KMS-11 (cell line): Measurements from ENCODE around the gene MCOLN1.

Source experiments
- H2AFZ ChIP-seq: fragments of 200-600 bp; sonication (generic); 2 replicates; pipeline ENCODE4 v1.6.1; 2016; ENCODE audit warnings: antibody characterized with exemption, mixed run types, low read depth
- H3K27ac ChIP-seq: fragments of 200-600 bp; sonication (generic); 2 replicates; pipeline ENCODE4 v1.6.1; 2016; ENCODE audit warnings: mild to moderate bottlenecking, mixed run types
- H3K27me3 ChIP-seq: fragments of 200-600 bp; sonication (generic); 2 replicates; pipeline ENCODE4 v1.6.1; 2017; ENCODE audit warnings: mild to moderate bottlenecking, low read depth, mixed run types, moderate library complexity; ENCODE audit not compliant: insufficient read depth
- H3K36me3 ChIP-seq: fragments of 200-600 bp; sonication (generic); 2 replicates; pipeline ENCODE4 v1.6.1; 2017; ENCODE audit warnings: mild to moderate bottlenecking, mixed run types; ENCODE audit not compliant: insufficient read depth
- H3K4me1 ChIP-seq: fragments of 200-600 bp; sonication (generic); 2 replicates; pipeline ENCODE4 v1.6.1; 2016; ENCODE audit warnings: mild to moderate bottlenecking, low read depth, mixed run types; ENCODE audit not compliant: poor library complexity, severe bottlenecking
- H3K4me2 ChIP-seq: fragments of 200-600 bp; sonication (generic); 2 replicates; pipeline ENCODE4 v1.7.0; 2016; ENCODE audit warnings: mild to moderate bottlenecking, mixed run types
- H3K4me3 ChIP-seq: fragments of 200-600 bp; sonication (generic); IDR thresholded peaks from 2 replicates; pipeline ENCODE4 v1.6.1; 2017; ENCODE audit warnings: low read depth, low read length, mixed read lengths; ENCODE audit not compliant: insufficient read depth
- H3K79me2 ChIP-seq: fragments of 200-600 bp; sonication (generic); 2 replicates; pipeline ENCODE4 v1.6.1; 2016; ENCODE audit warnings: low read depth, mixed run types; ENCODE audit not compliant: insufficient read depth
- H3K9ac ChIP-seq: fragments of 200-600 bp; sonication (generic); 2 replicates; pipeline ENCODE4 v1.6.1; 2016; ENCODE audit warnings: mild to moderate bottlenecking, mixed run types
- H4K20me1 ChIP-seq: fragments of 200-600 bp; sonication (generic); 2 replicates; pipeline ENCODE4 v1.6.1; 2016; ENCODE audit warnings: mild to moderate bottlenecking, mixed run types; ENCODE audit not compliant: insufficient read depth
- TF ChIP-seq, protein P1 (sequence below): fragments of 200-600 bp; sonication (generic); conservative IDR thresholded peaks from 2 replicates; pipeline ENCODE4 v1.6.1; 2017; ENCODE audit warnings: low read depth, mild to moderate bottlenecking, antibody characterized with exemption, low read length, moderate library complexity, mixed read lengths

Gene MCOLN1

DNA sequence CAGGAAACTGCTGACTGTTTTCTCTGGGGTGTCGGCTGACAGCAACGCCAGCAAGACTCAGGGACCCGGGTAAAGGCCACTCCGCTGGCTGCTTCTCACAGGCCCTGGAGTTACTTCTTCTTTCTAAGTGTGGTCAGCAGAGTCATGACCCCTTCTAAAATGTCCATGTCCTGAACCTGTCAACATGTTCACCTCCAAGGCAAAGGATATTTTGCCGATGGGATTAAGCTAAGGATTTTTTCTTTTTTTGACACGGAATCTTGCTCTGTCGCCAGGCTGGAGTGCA lies 41.5 kb upstream of the MCOLN1 start:
- Histone ChIP-seq H3K4me3 (no peak overlapping the region), H3K4me2 (no peak overlapping the region), H4K20me1 (no peaks in the 10 kb centered on the region), H3K4me1 (no peaks in the 10 kb centered on the region), H3K9ac (no peak overlapping the region), H3K27me3 (peaks cover 10% of the 10 kb centered on the region; the same call in 1 of the 2 replicates), H3K27ac (no peak overlapping the region), H3K36me3 (no peaks in the 10 kb centered on the region), H2AFZ (no peak overlapping the region), H3K79me2 (no peaks in the 10 kb centered on the region)
- TF ChIP-seq, protein P1, sequence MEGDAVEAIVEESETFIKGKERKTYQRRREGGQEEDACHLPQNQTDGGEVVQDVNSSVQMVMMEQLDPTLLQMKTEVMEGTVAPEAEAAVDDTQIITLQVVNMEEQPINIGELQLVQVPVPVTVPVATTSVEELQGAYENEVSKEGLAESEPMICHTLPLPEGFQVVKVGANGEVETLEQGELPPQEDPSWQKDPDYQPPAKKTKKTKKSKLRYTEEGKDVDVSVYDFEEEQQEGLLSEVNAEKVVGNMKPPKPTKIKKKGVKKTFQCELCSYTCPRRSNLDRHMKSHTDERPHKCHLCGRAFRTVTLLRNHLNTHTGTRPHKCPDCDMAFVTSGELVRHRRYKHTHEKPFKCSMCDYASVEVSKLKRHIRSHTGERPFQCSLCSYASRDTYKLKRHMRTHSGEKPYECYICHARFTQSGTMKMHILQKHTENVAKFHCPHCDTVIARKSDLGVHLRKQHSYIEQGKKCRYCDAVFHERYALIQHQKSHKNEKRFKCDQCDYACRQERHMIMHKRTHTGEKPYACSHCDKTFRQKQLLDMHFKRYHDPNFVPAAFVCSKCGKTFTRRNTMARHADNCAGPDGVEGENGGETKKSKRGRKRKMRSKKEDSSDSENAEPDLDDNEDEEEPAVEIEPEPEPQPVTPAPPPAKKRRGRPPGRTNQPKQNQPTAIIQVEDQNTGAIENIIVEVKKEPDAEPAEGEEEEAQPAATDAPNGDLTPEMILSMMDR: no peak

DNA sequence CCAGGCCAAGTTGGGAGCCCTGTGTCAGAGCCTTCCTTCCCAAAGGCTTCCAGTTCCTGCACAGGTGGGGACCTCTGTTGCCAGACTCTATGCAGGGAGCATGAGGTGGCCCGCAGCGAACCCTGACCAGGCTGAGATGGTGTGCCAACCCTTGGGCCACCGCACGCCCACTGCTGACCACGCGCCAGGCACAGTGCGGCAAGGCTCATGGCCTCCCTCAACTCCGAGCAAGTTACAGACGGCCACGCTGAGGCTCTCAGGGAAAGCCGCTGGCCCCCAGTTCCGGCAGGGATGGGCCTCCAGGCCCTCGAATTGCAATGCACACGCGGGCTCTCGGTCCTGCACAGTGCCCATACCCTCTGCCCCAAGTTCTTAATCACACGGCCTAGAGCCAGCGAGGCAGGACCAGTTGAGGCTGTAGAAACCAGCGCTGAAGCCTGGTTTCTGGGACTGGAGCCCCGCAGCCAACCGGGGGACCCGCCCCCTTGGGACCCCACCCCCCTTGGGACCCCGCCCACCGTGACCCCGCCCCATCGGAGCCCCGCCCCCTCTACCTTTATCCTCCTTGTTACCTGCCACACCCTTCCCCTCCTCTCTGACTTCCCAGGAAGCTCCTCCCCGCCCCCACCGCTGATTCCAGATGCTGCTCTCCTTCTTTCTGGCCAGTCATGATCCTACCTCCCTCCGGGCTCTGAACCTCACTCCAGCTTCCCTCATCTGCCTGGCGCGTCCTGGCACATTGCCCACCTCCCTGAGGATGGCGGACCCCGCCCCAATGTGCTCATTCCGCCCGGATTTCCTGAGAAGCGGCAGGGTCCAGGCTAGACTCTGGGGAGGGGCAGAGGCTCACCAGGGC lies 39.6 kb upstream of the MCOLN1 start:
- H3K27me3 ChIP-seq: peaks cover 16% of the 10 kb centered on the region; the same call in 1 of the 2 replicates
- no peak overlapping the region for H3K4me2 ChIP-seq
- TF ChIP-seq, protein P1: no peak
- H3K79me2 ChIP-seq: no peaks in the 10 kb centered on the region
- no peak overlapping the region for H3K27ac ChIP-seq
- no peaks in the 10 kb centered on the region for H3K36me3 ChIP-seq
- no peaks in the 10 kb centered on the region for H4K20me1 ChIP-seq
- no peak overlapping the region for H3K9ac ChIP-seq
- H3K4me3 ChIP-seq: no peak overlapping the region
- H2AFZ ChIP-seq: no peak overlapping the region
- no peaks in the 10 kb centered on the region for H3K4me1 ChIP-seq

DNA sequence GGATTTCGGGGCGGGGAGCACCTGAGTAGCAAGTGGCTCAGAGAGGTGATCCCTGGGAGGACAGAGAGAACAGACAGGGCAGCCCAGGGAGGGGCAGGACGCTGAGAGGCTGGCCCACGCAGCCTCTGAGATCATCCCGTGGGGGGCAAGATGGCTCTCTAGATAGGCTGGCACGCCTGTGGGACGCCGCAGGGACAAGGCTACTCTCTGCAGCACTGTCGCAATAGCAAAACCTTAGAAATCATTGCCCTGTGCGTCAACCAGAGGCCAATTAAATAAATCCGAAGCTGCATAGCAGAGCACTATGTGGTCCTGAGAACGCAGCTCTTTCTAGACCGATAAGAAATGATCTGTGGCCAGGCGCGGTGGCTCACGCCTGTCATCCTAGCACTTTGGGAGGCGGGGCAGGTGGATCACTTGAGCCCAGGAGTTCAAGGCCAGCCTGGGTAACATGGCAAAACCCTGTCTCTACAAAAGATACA lies 38.7 kb upstream of the MCOLN1 start:
- H4K20me1 ChIP-seq: no peaks in the 10 kb centered on the region
- H3K36me3 ChIP-seq: no peaks in the 10 kb centered on the region
- H3K27me3 ChIP-seq: peaks cover 16% of the 10 kb centered on the region; the same call in 1 of the 2 replicates
- no peak overlapping the region for H3K9ac ChIP-seq
- H3K27ac ChIP-seq: no peak overlapping the region
- H3K79me2 ChIP-seq: no peaks in the 10 kb centered on the region
- H3K4me1 ChIP-seq: no peaks in the 10 kb centered on the region
- no peak overlapping the region for H3K4me3 ChIP-seq
- H3K4me2 ChIP-seq: no peak overlapping the region
- TF ChIP-seq, protein P1: no peak
- H2AFZ ChIP-seq: no peak overlapping the region

DNA sequence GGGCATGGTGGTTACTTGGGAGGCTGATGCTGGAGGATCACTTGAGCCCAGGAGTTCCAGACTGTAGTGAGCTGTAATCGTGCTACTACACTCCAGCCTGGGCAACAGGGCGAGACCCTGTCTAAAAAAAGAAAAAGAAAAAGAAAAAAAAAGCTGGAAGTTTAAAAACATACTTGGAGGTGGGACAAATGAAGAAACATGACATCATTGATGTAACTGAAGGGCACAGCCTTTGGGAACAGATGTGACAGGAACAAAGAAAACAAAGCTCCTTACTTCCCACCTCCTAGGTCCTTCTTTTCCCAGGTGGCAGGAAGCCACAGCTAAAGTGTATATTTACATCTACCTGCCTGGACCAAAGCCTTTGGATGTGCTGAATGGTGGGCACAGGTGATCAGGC lies 35.5 kb upstream of the MCOLN1 start:
- no peaks in the 10 kb centered on the region for H3K79me2 ChIP-seq
- H3K36me3 ChIP-seq: no peaks in the 10 kb centered on the region
- no peak overlapping the region for H3K9ac ChIP-seq
- H4K20me1 ChIP-seq: no peaks in the 10 kb centered on the region
- H2AFZ ChIP-seq: no peak overlapping the region
- H3K4me2 ChIP-seq: no peak overlapping the region
- TF ChIP-seq, protein P1: no peak
- H3K4me1 ChIP-seq: no peaks in the 10 kb centered on the region
- no peak overlapping the region for H3K4me3 ChIP-seq
- H3K27me3 ChIP-seq: peaks cover 23% of the 10 kb centered on the region
- H3K27ac ChIP-seq: no peak overlapping the region
